PC-9 (cell line): ENCODE results near the gene SLC6A15.

Source experiments
- CTCF ChIP-seq: fragments of 200-600 bp; sonication (generic); conservative IDR thresholded peaks from 2 replicates; pipeline ENCODE4 v1.6.1; 2017; ENCODE audit warnings: mixed run types, antibody characterized with exemption, mild to moderate bottlenecking, moderate library complexity
- EZH2 ChIP-seq: fragments of 200-600 bp; sonication (generic); IDR thresholded peaks from 2 replicates; pipeline ENCODE4 v1.8.0; 2017; ENCODE audit warnings: antibody characterized with exemption, low read depth

- TF ChIP-seq CTCF (no peak), EZH2 (no peak)
Measured at GRCh38 chr12:84877340-84877739, 35.3 kb downstream of the SLC6A15 start.
